Neuron (in vitro differentiated cells): ENCODE measurements around the gene CST7.

Experiments
- H2AFZ ChIP-seq: one replicate; pipeline ENCODE4 v1.6.1; 2013; ENCODE audit warnings: low read depth, mild to moderate bottlenecking, inconsistent platforms, low read length, moderate library complexity
- H3K27me3 ChIP-seq: one replicate; pipeline ENCODE4 v1.6.1; 2013; ENCODE audit warnings: low read length; ENCODE audit not compliant: insufficient read depth
- H3K36me3 ChIP-seq: one replicate; pipeline ENCODE4 v1.6.1; 2013; ENCODE audit warnings: low read length; ENCODE audit not compliant: insufficient read depth
- H3K4me1 ChIP-seq: one replicate; pipeline ENCODE4 v1.6.1; 2013; ENCODE audit warnings: low read length; ENCODE audit not compliant: insufficient read depth
- H3K4me3 ChIP-seq: 2 replicates; pipeline ENCODE4 v1.5.1; 2013; ENCODE audit warnings: mild to moderate bottlenecking, low read length, moderate library complexity
- H3K9me3 ChIP-seq: one replicate; pipeline ENCODE4 v1.6.1; 2013; ENCODE audit warnings: low read length

CST7 gene

DNA sequence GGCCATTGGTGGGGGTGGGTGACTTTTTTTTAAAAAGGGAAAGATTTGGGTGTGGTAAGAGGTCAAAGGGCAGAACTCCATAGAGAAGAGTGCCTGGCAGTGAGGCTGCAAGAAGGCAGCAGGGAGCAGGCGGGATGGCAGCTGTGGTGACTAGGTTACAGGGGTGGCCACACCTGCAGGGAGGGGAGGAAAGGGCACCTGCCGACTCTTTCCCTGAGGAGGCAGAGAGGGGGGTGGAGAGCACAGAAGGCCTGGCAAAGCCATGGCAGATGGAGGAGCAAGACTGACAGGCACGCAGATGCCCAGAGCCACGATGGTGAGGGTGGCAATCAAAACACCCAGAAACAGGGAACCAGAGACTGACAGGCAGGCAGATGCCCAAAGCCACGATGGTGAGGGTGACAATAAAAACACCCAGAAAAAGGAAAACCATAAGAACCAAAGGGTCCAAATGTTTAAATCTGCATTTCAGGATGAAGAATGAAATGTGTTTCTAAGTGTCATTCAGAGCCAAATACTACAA is 19.3 kb downstream of the CST7 start:
- peaks cover 68% of the 10 kb centered on the region for H3K36me3 ChIP-seq
- H3K4me1 ChIP-seq: no peaks in the 10 kb centered on the region
- no peaks in the 10 kb centered on the region for H3K27me3 ChIP-seq
- no peak overlapping the region for H3K4me3 ChIP-seq
- no peak overlapping the region for H2AFZ ChIP-seq
- no peaks in the 10 kb centered on the region for H3K9me3 ChIP-seq

DNA sequence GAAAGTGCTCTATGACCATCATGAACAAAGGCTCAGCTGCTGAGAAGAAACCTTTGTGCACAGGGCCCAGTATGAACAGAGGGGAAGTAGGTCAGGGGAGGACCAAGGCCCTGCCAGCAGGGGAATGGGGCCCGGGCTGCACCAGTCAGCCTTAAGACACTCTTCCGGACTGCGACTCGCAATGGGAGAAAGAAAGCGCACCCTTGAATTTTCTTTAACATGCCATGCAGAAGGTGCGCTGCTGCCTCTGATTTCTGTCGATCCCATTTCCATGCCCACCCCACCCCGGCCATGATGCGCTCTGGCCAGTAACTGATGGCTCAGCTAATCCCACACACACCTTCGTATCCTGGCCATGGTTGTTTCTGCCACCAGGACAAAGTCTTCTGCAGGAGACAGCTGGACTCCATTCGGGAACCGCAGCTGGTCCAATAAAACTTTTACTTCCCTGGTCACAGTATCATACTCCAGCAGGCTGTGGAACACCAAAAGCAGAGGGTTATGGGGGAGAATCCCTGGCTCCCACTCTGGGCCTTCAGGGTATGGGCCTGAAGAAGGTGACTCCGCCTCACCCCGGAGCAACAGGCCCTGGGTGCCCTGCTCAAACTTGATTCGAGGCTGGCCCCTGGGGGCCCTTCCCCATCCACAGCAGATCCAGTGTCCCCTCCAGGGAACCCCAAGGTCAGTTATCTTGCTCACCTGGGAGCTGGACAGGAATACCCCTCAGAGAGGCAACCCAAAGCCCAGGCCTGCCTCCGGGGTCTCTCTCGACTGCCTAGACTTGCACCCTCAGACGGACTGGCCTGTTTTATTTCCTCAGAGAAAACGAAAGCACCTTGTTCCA is 20.3 kb downstream of the CST7 start:
- Histone ChIP-seq H3K4me3 (no peak overlapping the region), H3K36me3 (peaks cover 68% of the 10 kb centered on the region), H3K9me3 (no peaks in the 10 kb centered on the region), H3K4me1 (no peaks in the 10 kb centered on the region), H2AFZ (no peak overlapping the region), H3K27me3 (no peaks in the 10 kb centered on the region)

DNA sequence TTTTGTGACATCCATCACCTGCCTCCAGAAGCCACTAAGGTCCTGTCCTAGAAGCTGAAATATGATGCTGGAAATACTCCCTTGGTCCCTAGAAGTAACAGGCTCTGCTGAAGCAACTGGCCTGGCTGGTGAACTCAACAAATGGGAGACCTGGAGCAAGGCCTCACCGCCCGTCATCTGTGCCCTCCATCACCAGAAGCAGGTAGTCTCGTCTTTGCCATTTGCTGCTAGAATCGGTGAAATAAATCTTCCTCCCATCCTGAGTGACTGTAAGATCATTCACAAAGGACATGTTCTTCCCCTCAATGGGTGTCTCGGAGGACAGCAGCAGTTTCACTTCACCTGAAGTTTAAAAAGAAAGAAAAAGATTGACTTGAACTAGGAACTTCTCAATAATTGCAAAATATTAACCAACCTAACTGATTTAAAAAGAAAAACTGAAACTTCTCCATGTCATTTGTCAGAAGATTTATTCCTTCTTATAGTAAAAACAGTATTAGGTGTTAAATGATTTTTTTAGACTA is 21.0 kb downstream of the CST7 start:
- Histone ChIP-seq H2AFZ (no peak overlapping the region), H3K27me3 (no peaks in the 10 kb centered on the region), H3K36me3 (peaks cover 61% of the 10 kb centered on the region), H3K4me3 (no peak overlapping the region), H3K9me3 (no peaks in the 10 kb centered on the region), H3K4me1 (no peaks in the 10 kb centered on the region)

DNA sequence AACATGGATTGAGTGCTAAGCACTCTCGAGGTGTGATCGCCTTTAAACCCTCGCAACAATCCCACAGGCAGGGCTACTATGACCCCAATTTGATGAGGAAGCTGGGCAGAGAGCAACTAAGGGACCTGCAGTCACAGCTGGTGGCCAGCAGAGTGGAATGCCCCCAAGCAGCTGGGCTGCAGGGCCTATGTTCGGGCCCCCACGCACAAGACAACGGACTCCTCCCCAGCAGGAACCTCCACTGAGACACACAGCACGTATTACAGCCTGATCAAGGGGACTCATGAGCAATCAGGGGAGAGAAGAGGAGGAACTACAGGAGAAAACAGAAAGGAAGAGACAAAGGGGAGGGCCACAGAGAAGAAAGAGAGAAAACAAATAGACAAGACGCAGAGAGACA is 21.7 kb downstream of the CST7 start:
- no peaks in the 10 kb centered on the region for H3K4me1 ChIP-seq
- no peaks in the 10 kb centered on the region for H3K9me3 ChIP-seq
- peaks cover 57% of the 10 kb centered on the region for H3K36me3 ChIP-seq
- H2AFZ ChIP-seq: no peak overlapping the region
- no peaks in the 10 kb centered on the region for H3K27me3 ChIP-seq
- H3K4me3 ChIP-seq: no peak overlapping the region

DNA sequence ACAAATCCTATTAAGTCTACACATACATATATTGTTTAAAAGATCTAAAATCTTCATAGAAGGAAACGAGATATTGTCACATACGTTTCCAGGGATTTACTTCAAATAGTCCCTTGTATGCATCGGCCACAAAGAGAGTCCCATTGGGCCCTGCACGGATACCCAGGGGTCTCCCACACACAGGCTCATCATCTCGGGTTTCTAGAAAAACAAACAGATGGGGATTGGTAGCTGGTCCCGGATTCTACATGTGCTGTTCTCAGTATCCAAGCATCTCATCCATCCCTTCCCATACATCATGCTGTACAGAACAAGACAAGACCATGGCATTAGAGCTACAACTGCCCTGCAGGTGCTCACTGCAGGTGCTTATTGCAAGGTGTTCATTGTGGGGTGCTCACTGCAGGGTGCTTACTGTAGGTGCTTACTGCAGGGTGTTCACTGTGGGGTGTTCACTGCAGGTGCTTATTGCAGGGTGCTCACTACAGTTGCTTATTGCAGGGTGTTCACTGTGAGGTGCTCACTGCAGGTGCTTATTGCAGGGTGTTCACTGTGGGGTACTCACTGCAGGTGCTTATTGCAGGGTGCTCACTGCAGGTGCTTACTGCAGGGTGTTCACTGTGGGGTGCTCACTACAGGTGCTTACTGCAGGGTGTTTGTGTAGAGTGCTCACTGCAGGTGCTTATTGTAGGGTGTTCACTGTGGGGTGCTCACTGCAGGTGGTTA is 22.5 kb downstream of the CST7 start:
- H3K4me1 ChIP-seq: no peaks in the 10 kb centered on the region
- no peak overlapping the region for H3K4me3 ChIP-seq
- H2AFZ ChIP-seq: no peak overlapping the region
- no peaks in the 10 kb centered on the region for H3K27me3 ChIP-seq
- peaks cover 55% of the 10 kb centered on the region for H3K36me3 ChIP-seq
- peaks cover 4% of the 10 kb centered on the region for H3K9me3 ChIP-seq

DNA sequence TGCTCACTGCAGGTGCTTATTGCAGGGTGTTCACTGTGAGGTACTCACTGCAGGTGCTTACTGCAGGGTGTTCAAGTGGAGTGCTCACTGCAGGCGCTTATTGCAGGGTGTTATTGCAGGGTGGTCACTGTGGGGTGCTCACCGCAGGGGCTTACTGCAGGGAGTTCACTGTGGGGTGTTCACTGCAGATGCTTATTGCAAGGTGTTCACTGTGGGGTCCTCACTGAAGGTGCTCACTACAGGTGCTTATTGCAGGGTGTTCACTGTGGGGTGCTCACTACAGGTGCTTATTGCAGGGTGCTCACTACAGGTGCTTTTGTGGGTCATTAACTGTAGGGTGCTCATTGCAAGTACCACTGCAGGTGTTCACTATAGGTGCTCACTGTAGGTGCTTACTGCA is 23.3 kb downstream of the CST7 start:
- Histone ChIP-seq H3K36me3 (peaks cover 61% of the 10 kb centered on the region), H3K4me1 (no peaks in the 10 kb centered on the region), H2AFZ (no peak overlapping the region), H3K9me3 (peaks cover 11% of the 10 kb centered on the region), H3K4me3 (no peak overlapping the region), H3K27me3 (no peaks in the 10 kb centered on the region)

DNA sequence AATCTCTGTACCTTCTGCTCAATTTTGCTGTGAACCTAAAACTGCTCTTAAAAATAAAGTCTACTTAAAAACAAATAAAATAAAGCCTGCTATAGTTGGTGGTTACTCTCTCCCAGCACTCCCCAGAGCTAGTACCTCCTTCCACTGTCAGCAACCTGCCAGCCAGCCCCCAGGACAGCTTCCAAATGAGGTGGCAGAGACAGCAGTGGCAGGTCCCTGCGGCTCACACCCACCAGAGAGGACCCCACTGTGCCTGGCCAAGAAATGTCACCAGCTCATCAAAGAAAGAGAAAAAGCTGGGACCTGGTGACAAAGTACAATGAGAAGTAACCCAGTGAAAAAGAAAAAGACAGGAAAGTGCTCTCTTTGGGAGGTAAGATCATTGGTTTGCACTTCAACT is 28.3 kb downstream of the CST7 start:
- Histone ChIP-seq H3K27me3 (no peaks in the 10 kb centered on the region), H3K4me3 (no peak overlapping the region), H2AFZ (no peak overlapping the region), H3K4me1 (no peaks in the 10 kb centered on the region), H3K9me3 (peaks cover 38% of the 10 kb centered on the region), H3K36me3 (peaks cover 61% of the 10 kb centered on the region)

DNA sequence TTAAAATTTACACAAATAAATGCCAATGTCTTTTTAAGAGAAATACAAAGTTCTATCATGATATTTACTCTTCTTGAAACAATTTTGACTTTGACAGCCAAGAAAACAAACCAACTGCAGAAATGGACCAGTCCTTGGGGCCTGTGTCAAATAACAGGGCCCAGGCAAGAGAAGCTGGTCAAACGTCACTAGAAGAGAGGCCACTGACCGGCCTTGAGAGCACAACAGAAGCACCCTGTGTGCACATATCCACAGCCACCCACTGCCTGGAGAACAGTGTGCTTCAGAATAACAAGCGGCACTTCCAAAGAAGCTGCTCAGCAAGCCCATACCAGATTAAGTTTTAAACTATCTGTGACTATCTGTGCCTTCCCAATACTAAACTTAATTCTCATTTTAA is 28.7 kb downstream of the CST7 start:
- peaks cover 61% of the 10 kb centered on the region for H3K36me3 ChIP-seq

DNA sequence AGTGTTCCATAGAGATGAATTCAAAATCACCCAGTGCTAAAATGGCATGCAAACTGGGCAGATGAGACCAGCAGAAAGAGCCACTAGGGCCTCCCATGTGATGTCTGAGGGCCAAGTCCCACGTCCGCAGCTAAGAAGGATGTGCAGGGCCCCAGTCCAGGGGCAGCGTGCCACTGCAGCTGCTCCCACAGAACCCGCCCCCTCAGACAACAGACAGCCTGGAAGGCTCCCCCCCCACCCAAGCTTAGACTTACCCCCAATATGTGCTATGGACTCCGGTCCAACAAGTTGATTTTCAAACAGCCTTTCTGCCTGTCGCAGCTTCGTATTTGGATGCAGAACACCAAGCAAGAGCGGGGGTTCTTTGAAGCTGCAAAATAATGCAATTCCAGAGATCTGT is 29.4 kb downstream of the CST7 start:
- H2AFZ ChIP-seq: no peak overlapping the region
- H3K36me3 ChIP-seq: peaks cover 59% of the 10 kb centered on the region
- no peak overlapping the region for H3K4me3 ChIP-seq
- H3K9me3 ChIP-seq: peaks cover 38% of the 10 kb centered on the region
- H3K4me1 ChIP-seq: no peaks in the 10 kb centered on the region
- no peaks in the 10 kb centered on the region for H3K27me3 ChIP-seq

More for the DNA sequence above, 28.7 kb downstream of the CST7 start:
- H3K27me3 ChIP-seq: no peaks in the 10 kb centered on the region
- H3K9me3 ChIP-seq: peaks cover 38% of the 10 kb centered on the region
- no peak overlapping the region for H2AFZ ChIP-seq
- H3K4me3 ChIP-seq: no peak overlapping the region
- no peaks in the 10 kb centered on the region for H3K4me1 ChIP-seq

DNA sequence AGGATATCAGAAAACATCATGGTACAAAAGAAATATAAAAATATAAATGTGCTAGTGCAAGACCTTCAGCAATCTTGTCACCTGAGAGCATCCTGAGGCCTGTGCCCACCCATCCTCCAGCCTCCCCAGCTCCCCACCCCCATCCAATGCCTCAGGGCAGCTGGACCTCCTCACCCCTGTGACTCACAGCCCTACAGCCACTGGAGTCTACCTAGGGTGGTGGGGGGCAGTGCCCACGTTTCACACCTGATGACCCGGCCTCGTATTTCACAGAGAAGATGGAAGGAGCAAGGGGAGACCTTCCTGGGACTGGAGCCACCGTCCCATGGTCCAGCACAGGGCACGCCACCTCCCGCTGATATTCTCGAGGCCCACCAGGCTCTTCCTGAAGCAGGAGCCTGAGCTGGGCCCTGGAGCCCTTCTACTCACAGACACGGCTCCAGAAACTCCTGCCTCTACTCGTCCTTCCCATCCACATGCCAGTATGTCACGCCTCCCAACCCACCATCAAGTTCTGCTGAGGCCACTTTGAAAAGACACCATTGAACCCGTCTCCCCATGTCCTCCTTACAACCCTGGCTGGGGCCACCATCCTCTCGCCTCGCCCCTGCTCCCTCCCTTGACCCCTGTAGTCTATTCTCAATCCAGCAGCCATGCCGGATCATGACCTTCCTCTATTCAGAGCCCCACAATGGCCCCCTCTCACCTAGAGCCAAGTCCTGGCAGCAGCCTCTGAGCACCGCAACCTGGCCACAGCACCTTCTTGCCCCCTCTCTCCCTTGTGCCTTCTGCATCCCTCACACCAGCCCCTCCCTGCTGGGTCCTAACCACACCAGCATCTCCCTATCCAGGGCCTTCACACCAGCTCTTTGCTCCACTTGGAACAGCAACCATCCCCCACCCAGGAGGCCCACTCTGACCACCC is 30.2 kb downstream of the CST7 start:
- H3K4me3 ChIP-seq: no peak overlapping the region
- H3K27me3 ChIP-seq: no peaks in the 10 kb centered on the region
- no peak overlapping the region for H2AFZ ChIP-seq
- no peaks in the 10 kb centered on the region for H3K4me1 ChIP-seq
- H3K9me3 ChIP-seq: peaks cover 38% of the 10 kb centered on the region
- H3K36me3 ChIP-seq: peaks cover 57% of the 10 kb centered on the region

DNA sequence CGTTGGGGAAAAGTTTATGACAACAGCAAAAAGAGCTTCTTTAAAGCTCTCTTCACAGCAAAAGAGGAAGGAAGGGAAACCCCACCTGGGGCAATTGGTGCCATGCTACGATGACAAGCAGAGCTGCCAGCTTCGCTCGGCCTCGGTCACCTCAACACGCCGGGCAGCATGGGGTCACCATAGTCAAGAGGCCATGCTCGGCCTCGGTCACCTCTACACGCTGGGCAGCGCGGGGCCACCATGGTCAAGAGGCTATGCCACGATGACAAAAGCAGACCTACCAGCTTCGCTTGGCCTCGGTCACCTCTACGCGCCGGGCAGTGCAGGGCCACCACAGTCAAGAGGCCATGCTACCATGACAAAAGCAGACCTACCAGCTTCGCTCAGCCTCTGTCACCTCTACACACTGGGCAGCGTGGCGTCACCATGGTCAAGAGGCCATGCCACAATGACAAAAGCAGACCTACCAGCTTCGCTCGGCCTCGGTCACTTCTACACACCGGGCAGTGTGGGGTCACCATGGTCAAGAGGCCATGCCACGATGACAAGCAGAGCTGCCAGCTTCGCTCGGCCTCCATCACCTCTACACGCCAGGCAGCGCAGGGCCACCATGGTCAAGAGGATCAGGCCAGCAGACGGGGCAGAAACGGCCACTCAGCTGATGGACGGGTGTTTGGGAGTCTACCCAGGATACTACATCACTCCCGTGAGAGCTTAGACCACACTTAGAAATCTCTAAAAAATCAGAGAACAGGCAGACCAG is 31.4 kb downstream of the CST7 start:
- H3K27me3 ChIP-seq: no peaks in the 10 kb centered on the region
- peaks cover 57% of the 10 kb centered on the region for H3K36me3 ChIP-seq
- H3K4me3 ChIP-seq: no peak overlapping the region
- no peak overlapping the region for H2AFZ ChIP-seq
- H3K9me3 ChIP-seq: peaks cover 38% of the 10 kb centered on the region
- no peaks in the 10 kb centered on the region for H3K4me1 ChIP-seq

DNA sequence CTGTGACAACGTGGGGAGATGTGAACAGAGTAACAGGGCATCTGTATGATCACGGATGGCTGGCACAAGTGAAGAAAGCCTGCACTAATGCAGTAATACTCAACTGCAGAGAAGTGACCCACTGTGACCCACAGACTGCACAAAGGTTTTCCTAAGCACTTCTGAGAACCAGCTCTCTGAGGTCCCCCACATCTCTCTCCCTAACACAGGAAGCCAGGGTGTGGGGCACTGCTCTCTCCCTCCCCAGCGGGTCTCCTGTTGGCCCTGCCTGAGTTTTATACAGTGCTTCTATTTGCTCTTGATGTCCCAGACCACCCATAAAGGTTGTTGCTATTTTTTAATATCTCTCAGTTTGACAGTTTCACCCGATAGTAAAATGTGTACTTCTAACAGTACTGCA is 32.2 kb downstream of the CST7 start:
- Histone ChIP-seq H3K27me3 (no peaks in the 10 kb centered on the region), H3K4me1 (no peaks in the 10 kb centered on the region), H2AFZ (no peak overlapping the region), H3K4me3 (no peak overlapping the region), H3K9me3 (peaks cover 37% of the 10 kb centered on the region), H3K36me3 (peaks cover 56% of the 10 kb centered on the region)
